WTC11 (cell line): Measurements from ENCODE around the gene CACHD1. TPM values are rescaled to one million over a fixed set of nuclear protein-coding genes. Genes with fewer than 3 reads are reported as not detected.

ENCODE experiments used
- ATAC-seq: fragments of 200-7000 bp; cut with Tn5 transposase; 2 replicates; pipeline ENCODE4 v1.10.0; 2021; ENCODE audit warnings: mild to moderate bottlenecking, moderate library complexity
- CTCF ChIA-PET: fragments of 300-600 bp; sonication (Branson Sonifier 250); formaldehyde crosslinking; loops from one replicate; lab custom pipeline; 2021; ENCODE audit warnings: antibody characterized with exemption; lab: Charles Lee
- POLR2A ChIA-PET: fragments of 350-600 bp; sonication (Branson Sonifier 250); formaldehyde crosslinking; loops from one replicate; lab custom pipeline; 2021; ENCODE audit warnings: antibody characterized with exemption; lab: Charles Lee
- DNase-seq: peaks from one replicate; pipeline ENCODE4 v3.0.0; 2021; ENCODE audit warnings: low spot score
- H3K27ac Mint-ChIP-seq: 2 replicates; pipeline ENCODE4 v1.8.0; 2021; ENCODE audit warnings: mixed read lengths
- H3K27me3 Mint-ChIP-seq: 2 replicates; pipeline ENCODE4 v1.8.0; 2021; ENCODE audit warnings: low read depth, mild to moderate bottlenecking, moderate library complexity, mixed read lengths
- H3K36me3 Mint-ChIP-seq: 2 replicates; pipeline ENCODE4 v1.8.0; 2021; ENCODE audit warnings: mixed read lengths
- H3K4me1 Mint-ChIP-seq: 2 replicates; pipeline ENCODE4 v1.8.0; 2022; ENCODE audit warnings: mixed read lengths
- H3K4me3 Mint-ChIP-seq: 2 replicates; pipeline ENCODE4 v1.8.0; 2021; ENCODE audit warnings: mild to moderate bottlenecking, moderate library complexity, mixed read lengths
- H3K9me3 Mint-ChIP-seq: 2 replicates; pipeline ENCODE4 v1.8.0; 2021; ENCODE audit warnings: mixed read lengths
- ARID4B ChIP-seq: sonication (generic); formaldehyde crosslinking; IDR thresholded peaks from 2 replicates; pipeline ENCODE4 v1.8.0; 2023; ENCODE audit warnings: missing genetic modification reagents, mild to moderate bottlenecking, borderline replicate concordance
- ATF1 ChIP-seq: sonication (generic); formaldehyde crosslinking; IDR thresholded peaks from 2 replicates; pipeline ENCODE4 v1.8.1; 2023; ENCODE audit warnings: mild to moderate bottlenecking, moderate library complexity, missing genetic modification reagents
- CDX4 ChIP-seq: fragments of 250-450 bp; sonication (Bioruptor Pico); IDR thresholded peaks from 2 replicates; pipeline ENCODE4 v1.9.0; 2021; ENCODE audit warnings: moderate library complexity, mild to moderate bottlenecking, inconsistent platforms, borderline replicate concordance
- EMX1 ChIP-seq: fragments of 250-450 bp; sonication (Bioruptor Pico); IDR thresholded peaks from 2 replicates; pipeline ENCODE4 v1.8.0; 2021; ENCODE audit warnings: mild to moderate bottlenecking
- ETV6 ChIP-seq: sonication (generic); formaldehyde crosslinking; IDR thresholded peaks from 2 replicates; pipeline ENCODE4 v1.8.1; 2022; ENCODE audit warnings: mild to moderate bottlenecking, missing genetic modification reagents
- IRF2 ChIP-seq: sonication (generic); formaldehyde crosslinking; IDR thresholded peaks from 2 replicates; pipeline ENCODE4 v1.8.0; 2022; ENCODE audit warnings: low read depth, missing genetic modification reagents, borderline replicate concordance
- JUN ChIP-seq: sonication (generic); formaldehyde crosslinking; IDR thresholded peaks from 2 replicates; pipeline ENCODE4 v1.8.0; 2023; ENCODE audit warnings: mild to moderate bottlenecking, missing genetic modification reagents
- NFATC4 ChIP-seq: fragments of 250-450 bp; sonication (Bioruptor Pico); IDR thresholded peaks from 2 replicates; pipeline ENCODE4 v1.9.0; 2021; ENCODE audit warnings: mild to moderate bottlenecking
- NR3C1 ChIP-seq: sonication (generic); formaldehyde crosslinking; conservative IDR thresholded peaks from 2 replicates; pipeline ENCODE4 v1.8.1; 2023; ENCODE audit warnings: low read depth, mild to moderate bottlenecking, missing genetic modification reagents
- RELA ChIP-seq: sonication (generic); formaldehyde crosslinking; IDR thresholded peaks from 2 replicates; pipeline ENCODE4 v1.8.1; 2022; ENCODE audit warnings: missing genetic modification reagents, mild to moderate bottlenecking, borderline replicate concordance
- SMAD4 ChIP-seq: sonication (generic); formaldehyde crosslinking; IDR thresholded peaks from 2 replicates; pipeline ENCODE4 v1.8.0; 2022; ENCODE audit warnings: mild to moderate bottlenecking, missing genetic modification reagents
- STAT6 ChIP-seq: sonication (generic); formaldehyde crosslinking; conservative IDR thresholded peaks from 2 replicates; pipeline ENCODE4 v1.8.1; 2023; ENCODE audit warnings: mild to moderate bottlenecking, low read depth, missing genetic modification reagents, moderate library complexity
- TEAD1 ChIP-seq: sonication (generic); formaldehyde crosslinking; IDR thresholded peaks from 2 replicates; pipeline ENCODE4 v1.8.0; 2022; ENCODE audit warnings: mild to moderate bottlenecking, missing genetic modification reagents
- ZBTB43 ChIP-seq: sonication (generic); formaldehyde crosslinking; IDR thresholded peaks from 2 replicates; pipeline ENCODE4 v1.8.1; 2023; ENCODE audit warnings: mild to moderate bottlenecking, missing genetic modification reagents
- ZNF138 ChIP-seq: sonication (generic); formaldehyde crosslinking; conservative IDR thresholded peaks from 2 replicates; pipeline ENCODE4 v1.8.1; 2022; ENCODE audit warnings: mild to moderate bottlenecking, moderate library complexity, missing genetic modification reagents
- ZNF416 ChIP-seq: fragments of 250-450 bp; sonication (Bioruptor Pico); IDR thresholded peaks from 2 replicates; pipeline ENCODE4 v1.9.0; 2021; ENCODE audit warnings: mild to moderate bottlenecking, inconsistent platforms
- total RNA-seq: library from RNA; stranded (reverse); gene quantifications from 3 replicates; pipeline ENCODE4 v1.2.3, GENCODE V29; 2021
- TF ChIP-seq, protein P1 (sequence below): sonication (generic); formaldehyde crosslinking; IDR thresholded peaks from 2 replicates; pipeline ENCODE4 v1.8.1; 2022; ENCODE audit warnings: mild to moderate bottlenecking, missing genetic modification reagents, moderate library complexity, borderline replicate concordance
- TF ChIP-seq, protein P2 (sequence below): fragments of 250-450 bp; sonication (Bioruptor Pico); IDR thresholded peaks from 2 replicates; pipeline ENCODE4 v1.8.0; 2021; ENCODE audit warnings: mild to moderate bottlenecking
- TF ChIP-seq, protein P3 (sequence below): sonication (generic); formaldehyde crosslinking; IDR thresholded peaks from 2 replicates; pipeline ENCODE4 v1.8.1; 2023; ENCODE audit warnings: mild to moderate bottlenecking, missing genetic modification reagents, moderate library complexity
- TF ChIP-seq, protein P4 (sequence below): sonication (generic); formaldehyde crosslinking; IDR thresholded peaks from 2 replicates; pipeline ENCODE4 v1.8.0; 2023; ENCODE audit warnings: missing genetic modification reagents

CACHD1 gene
- total RNA-seq, 1 experiment from 2014 or later = 26.3 TPM

- ChIA-PET POLR2A (no interaction called here), CTCF (no interaction called here)
- Mint-ChIP-seq H3K4me3 (no peak overlapping the region), H3K4me1 (peaks cover 96% of the 10 kb centered on the region), H3K9me3 (no peaks in the 10 kb centered on the region), H3K27ac (no peak overlapping the region), H3K27me3 (no peaks in the 10 kb centered on the region), H3K36me3 (no peaks in the 10 kb centered on the region)
- no peak for TF ChIP-seq NFATC4 (CRISPR knock-in tag)
- TF ChIP-seq RELA (CRISPR knock-in tag) = no peak
- no peak for TF ChIP-seq ETV6 (CRISPR knock-in tag)
- TF ChIP-seq, protein P1, sequence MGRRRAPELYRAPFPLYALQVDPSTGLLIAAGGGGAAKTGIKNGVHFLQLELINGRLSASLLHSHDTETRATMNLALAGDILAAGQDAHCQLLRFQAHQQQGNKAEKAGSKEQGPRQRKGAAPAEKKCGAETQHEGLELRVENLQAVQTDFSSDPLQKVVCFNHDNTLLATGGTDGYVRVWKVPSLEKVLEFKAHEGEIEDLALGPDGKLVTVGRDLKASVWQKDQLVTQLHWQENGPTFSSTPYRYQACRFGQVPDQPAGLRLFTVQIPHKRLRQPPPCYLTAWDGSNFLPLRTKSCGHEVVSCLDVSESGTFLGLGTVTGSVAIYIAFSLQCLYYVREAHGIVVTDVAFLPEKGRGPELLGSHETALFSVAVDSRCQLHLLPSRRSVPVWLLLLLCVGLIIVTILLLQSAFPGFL = no peak
- no peak for TF ChIP-seq ARID4B (CRISPR knock-in tag)
- no peak for TF ChIP-seq TEAD1 (CRISPR knock-in tag)
- no peak for TF ChIP-seq ZNF416
- no peak for TF ChIP-seq ZBTB43 (CRISPR knock-in tag)
- TF ChIP-seq JUN = no peak
- TF ChIP-seq, protein P2, sequence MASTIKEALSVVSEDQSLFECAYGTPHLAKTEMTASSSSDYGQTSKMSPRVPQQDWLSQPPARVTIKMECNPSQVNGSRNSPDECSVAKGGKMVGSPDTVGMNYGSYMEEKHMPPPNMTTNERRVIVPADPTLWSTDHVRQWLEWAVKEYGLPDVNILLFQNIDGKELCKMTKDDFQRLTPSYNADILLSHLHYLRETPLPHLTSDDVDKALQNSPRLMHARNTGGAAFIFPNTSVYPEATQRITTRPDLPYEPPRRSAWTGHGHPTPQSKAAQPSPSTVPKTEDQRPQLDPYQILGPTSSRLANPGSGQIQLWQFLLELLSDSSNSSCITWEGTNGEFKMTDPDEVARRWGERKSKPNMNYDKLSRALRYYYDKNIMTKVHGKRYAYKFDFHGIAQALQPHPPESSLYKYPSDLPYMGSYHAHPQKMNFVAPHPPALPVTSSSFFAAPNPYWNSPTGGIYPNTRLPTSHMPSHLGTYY (CRISPR knock-in tag) = no peak
- no peak for TF ChIP-seq STAT6 (CRISPR knock-in tag)
- TF ChIP-seq, protein P3, sequence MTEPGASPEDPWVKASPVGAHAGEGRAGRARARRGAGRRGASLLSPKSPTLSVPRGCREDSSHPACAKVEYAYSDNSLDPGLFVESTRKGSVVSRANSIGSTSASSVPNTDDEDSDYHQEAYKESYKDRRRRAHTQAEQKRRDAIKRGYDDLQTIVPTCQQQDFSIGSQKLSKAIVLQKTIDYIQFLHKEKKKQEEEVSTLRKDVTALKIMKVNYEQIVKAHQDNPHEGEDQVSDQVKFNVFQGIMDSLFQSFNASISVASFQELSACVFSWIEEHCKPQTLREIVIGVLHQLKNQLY (CRISPR knock-in tag) = no peak
- no peak for TF ChIP-seq EMX1 (CRISPR knock-in tag)
- no peak for TF ChIP-seq NR3C1
- TF ChIP-seq, protein P4, sequence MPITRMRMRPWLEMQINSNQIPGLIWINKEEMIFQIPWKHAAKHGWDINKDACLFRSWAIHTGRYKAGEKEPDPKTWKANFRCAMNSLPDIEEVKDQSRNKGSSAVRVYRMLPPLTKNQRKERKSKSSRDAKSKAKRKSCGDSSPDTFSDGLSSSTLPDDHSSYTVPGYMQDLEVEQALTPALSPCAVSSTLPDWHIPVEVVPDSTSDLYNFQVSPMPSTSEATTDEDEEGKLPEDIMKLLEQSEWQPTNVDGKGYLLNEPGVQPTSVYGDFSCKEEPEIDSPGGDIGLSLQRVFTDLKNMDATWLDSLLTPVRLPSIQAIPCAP = no peak
- TF ChIP-seq CDX4 = no peak
- no peak for TF ChIP-seq IRF2 (CRISPR knock-in tag)
- no peak for TF ChIP-seq ATF1 (CRISPR knock-in tag)
- TF ChIP-seq ZNF138 (CRISPR knock-in tag) = no peak
- no peak for TF ChIP-seq SMAD4
- DNase-seq (no peak), ATAC-seq (no peak)
These were observed 50.0 kb downstream of the CACHD1 start for GRCh38 chr1:64519901-64520300.
